Measurements from ENCODE around the gene HYLS1. TPM values are rescaled to one million over a fixed set of nuclear protein-coding genes. Genes with fewer than 3 reads are reported as not detected.

HYLS1 gene
- total RNA-seq, 2 experiments from 2014 or later, result 11.1 to 11.7 TPM

DNA sequence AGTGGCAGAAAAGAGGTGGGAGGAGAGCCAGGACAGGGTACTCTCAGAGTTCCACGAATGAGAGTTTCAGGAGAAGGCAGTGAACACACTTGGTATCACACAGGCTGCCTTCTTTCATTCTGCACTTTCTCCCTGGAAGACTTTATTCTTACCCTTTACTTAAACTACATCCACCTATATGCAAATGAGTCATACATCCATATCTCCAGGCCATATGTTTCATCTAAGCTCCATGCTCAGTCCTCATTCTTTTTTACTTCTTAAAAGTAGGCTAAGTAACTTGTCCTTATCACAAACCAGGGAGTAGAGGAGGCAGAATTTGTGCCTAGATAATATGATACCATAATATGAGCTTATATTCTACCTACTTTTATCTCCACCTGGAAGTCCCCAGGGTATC, 6.2 kb upstream of the HYLS1 start:
- H3K36me3 Mint-ChIP-seq (ENCODE audit: low read depth), result no peaks in the 10 kb centered on the region
- H3K4me3 Mint-ChIP-seq, result no peak overlapping the region
- peaks cover 4% of the 10 kb centered on the region for H3K4me1 Mint-ChIP-seq (ENCODE audit: low read depth)
- no peaks in the 10 kb centered on the region for H3K9me3 Mint-ChIP-seq (ENCODE audit: insufficient read depth)
- ATAC-seq (no peak), DNase-seq (no peak)
- peaks cover 25% of the 10 kb centered on the region for H3K27me3 Mint-ChIP-seq (ENCODE audit: low read depth)
- POLR2A ChIA-PET, result no interaction called here
- CTCF ChIA-PET, result interaction anchor here (1.2 kb wide), 1 partner anchor 11 kb away, joined by 3 read pairs; no protein-coding TSS in a partner anchor
- no peak overlapping the region for H3K27ac Mint-ChIP-seq

DNA sequence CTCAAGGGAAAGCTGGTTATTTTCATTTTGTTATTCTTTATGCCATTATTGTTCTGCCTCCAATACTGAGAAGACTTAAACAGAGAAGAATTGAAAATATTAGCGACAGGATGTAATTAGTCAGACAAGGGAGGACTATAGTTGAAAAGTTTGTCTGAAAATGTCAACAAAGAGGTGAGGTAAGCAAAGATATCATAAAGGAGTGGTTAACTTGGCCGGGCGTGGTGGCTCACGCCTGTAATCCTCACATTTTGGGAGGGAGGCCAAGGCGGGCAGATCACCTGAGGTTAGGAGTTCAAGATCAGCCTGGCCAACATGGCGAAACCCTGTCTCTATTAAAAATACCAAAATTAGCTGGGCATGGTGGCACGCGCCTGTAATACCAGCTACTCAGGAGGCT, 4.1 kb upstream of the HYLS1 start:
- H3K4me3 Mint-ChIP-seq, result no peak overlapping the region
- DNase-seq (no peak), ATAC-seq (no peak)
- POLR2A ChIA-PET, result no interaction called here
- H3K9me3 Mint-ChIP-seq (ENCODE audit: insufficient read depth), result no peaks in the 10 kb centered on the region
- CTCF ChIA-PET, result no interaction called here
- H3K36me3 Mint-ChIP-seq (ENCODE audit: low read depth), result peaks cover 6% of the 10 kb centered on the region
- peaks cover 21% of the 10 kb centered on the region for H3K27me3 Mint-ChIP-seq (ENCODE audit: low read depth)
- peaks cover 18% of the 10 kb centered on the region for H3K4me1 Mint-ChIP-seq (ENCODE audit: low read depth)
- H3K27ac Mint-ChIP-seq, result no peak overlapping the region

DNA sequence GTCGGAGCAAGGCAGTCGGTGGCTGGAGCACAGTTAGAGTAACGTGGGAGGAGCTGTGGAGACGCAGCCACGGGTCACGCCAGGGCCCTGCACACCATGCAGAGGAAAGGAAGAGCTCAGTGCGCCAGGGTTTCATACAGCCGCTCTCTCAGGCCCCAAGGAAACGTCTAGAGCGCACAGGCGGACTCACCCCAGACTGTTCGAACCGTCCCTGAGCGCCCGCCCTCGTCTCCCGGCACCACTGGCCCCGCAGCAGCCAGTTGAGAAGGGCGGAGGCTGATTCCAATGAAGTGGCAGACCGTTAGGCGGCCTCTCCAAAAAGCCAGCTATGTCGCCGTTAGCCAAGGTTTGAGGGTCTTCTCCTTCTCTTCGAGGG, 483 bp upstream of the HYLS1 start:
- DNase-seq, result peak; percentile 62
- ChIA-PET POLR2A (interaction anchor here (0.7 to 2.5 kb wide), 13 partner anchors 10 to 933 kb away, joined by 3 to 37 read pairs (median 7); partner anchors contain the start of genes CCDC15, DCPS, EI24 and FAM118B), CTCF (interaction anchor here (1.4 to 2.5 kb wide), 5 partner anchors 8 to 261 kb away, joined by 5 to 18 read pairs (median 12); partner anchors contain the start of genes CHEK1 and PUS3)
- Mint-ChIP-seq H3K27ac (peak overlapping the region; percentile 99), H3K9me3 (ENCODE audit: insufficient read depth) (no peaks in the 10 kb centered on the region), H3K4me1 (ENCODE audit: low read depth) (peaks cover 33% of the 10 kb centered on the region), H3K4me3 (peak overlapping the region; percentile 86), H3K27me3 (ENCODE audit: low read depth) (peaks cover 3% of the 10 kb centered on the region), H3K36me3 (ENCODE audit: low read depth) (peaks cover 17% of the 10 kb centered on the region)
- ATAC-seq, result peak; percentile 37

DNA sequence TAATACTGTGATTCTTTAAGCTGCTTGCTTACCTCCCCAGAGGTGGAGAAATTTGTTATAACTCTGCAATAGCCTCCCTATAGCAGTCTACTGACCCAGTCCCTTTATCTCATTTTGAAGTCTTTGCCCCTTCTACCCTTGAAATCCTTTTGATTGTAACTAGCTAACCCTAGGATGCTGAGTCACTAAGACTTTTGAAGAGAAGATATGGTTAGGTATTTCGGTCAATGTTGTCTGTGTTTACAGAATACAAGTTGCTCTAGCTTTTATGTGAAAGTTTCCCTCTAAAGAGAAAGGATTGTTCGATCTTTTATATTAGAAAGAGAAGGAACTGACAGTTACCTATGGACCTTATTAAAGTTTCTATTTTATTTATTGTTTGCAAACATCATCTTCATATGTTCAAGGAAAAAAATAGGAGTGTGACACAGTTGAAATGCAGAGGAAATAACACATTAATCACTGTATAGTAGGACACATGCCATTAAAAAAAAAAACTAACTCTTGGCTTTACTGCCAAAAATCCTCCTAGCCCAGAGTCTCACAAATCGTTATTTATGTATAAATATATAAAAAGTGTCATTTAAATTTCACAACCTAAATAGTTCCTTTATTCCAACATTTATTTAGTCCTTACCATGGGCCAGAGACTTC, 3.1 kb downstream of the HYLS1 start:
- no peaks in the 10 kb centered on the region for H3K9me3 Mint-ChIP-seq (ENCODE audit: insufficient read depth)
- no peaks in the 10 kb centered on the region for H3K27me3 Mint-ChIP-seq (ENCODE audit: low read depth)
- CTCF ChIA-PET, result interaction anchor here (0.7 to 1.2 kb wide), 2 partner anchors 9 to 27 kb away, joined by 3 to 5 read pairs; no protein-coding TSS in a partner anchor
- no peak overlapping the region for H3K27ac Mint-ChIP-seq
- peaks cover 43% of the 10 kb centered on the region for H3K36me3 Mint-ChIP-seq (ENCODE audit: low read depth)
- peaks cover 37% of the 10 kb centered on the region for H3K4me1 Mint-ChIP-seq (ENCODE audit: low read depth)
- DNase-seq, result no peak
- H3K4me3 Mint-ChIP-seq, result no peak overlapping the region
- ATAC-seq, result no peak
- POLR2A ChIA-PET, result no interaction called here

DNA sequence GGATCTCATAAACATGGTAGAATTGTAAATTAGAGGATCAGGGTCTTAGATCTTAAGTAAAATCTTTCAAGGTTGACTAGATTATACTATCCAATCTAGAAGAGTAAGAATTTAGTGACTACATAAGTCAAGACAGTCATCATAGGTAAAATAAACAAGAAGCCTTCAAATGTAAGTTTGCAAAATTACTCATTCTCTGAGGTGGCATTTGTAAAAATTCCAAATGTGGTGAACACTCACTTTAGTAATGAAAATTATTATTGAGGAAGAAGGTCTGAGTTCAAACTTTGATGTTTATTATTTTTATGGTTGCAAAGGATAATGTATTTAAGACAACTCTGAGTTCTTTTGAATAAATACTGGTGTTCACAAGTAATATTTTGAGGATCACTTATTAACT, 4.6 kb downstream of the HYLS1 start:
- no peaks in the 10 kb centered on the region for H3K9me3 Mint-ChIP-seq (ENCODE audit: insufficient read depth)
- H3K4me1 Mint-ChIP-seq (ENCODE audit: low read depth), result peaks cover 27% of the 10 kb centered on the region
- ATAC-seq (no peak), DNase-seq (no peak)
- H3K27me3 Mint-ChIP-seq (ENCODE audit: low read depth), result no peaks in the 10 kb centered on the region
- no peak overlapping the region for H3K27ac Mint-ChIP-seq
- H3K4me3 Mint-ChIP-seq, result no peak overlapping the region
- CTCF ChIA-PET, result interaction anchor here (1.0 to 1.1 kb wide), 2 partner anchors 11 to 302 kb away, joined by 3 to 4 read pairs; no protein-coding TSS in a partner anchor
- POLR2A ChIA-PET, result no interaction called here
- H3K36me3 Mint-ChIP-seq (ENCODE audit: low read depth), result peaks cover 44% of the 10 kb centered on the region

DNA sequence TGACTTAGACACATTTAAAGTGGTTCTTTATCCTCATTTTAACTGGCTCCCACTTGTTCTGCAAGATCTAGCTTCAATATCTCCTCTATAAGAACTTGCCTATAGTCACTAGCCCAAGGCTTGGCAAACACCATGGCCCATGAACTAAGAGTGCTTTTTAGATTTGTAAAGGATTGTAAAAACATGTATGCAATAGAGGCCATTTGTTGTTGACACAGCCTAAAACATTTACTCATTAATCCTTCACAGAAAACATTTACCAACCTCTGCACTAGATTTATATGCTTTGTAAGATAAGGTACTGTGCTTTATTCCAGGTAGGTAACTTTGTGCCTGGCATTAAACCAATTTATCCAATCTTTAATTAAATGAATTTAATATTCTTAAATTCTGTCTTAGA, 5.5 kb downstream of the HYLS1 start:
- Mint-ChIP-seq H3K9me3 (ENCODE audit: insufficient read depth) (no peaks in the 10 kb centered on the region), H3K36me3 (ENCODE audit: low read depth) (peaks cover 44% of the 10 kb centered on the region), H3K4me1 (ENCODE audit: low read depth) (peaks cover 29% of the 10 kb centered on the region), H3K27me3 (ENCODE audit: low read depth) (no peaks in the 10 kb centered on the region), H3K27ac (no peak overlapping the region), H3K4me3 (no peak overlapping the region)
- DNase-seq (no peak), ATAC-seq (no peak)
- CTCF ChIA-PET, result interaction anchor here (1.0 to 1.1 kb wide), 2 partner anchors 12 to 301 kb away, joined by 3 to 4 read pairs; no protein-coding TSS in a partner anchor
- POLR2A ChIA-PET, result no interaction called here

DNA sequence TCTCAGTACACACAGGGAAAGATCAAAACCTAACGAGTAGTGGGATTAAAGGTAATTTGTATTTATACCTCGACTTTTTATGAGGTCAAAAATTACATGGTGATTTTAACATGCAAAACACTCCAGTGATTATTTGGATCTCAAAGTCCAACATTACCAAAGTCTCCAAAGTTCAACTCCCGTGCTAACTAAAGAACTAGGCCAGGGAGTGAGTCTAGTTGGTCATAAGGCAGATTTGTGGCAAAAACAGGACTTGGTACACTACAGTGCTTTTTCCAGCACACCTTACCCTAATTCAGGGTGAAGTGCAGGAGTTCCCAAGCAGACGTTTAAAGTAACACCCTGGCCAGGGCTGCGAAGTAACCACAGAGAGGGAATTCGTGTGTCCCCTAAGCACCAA, 14.4 kb downstream of the HYLS1 start:
- peak overlapping the region; percentile 96 for H3K4me3 Mint-ChIP-seq
- no peak for ATAC-seq
- H3K9me3 Mint-ChIP-seq (ENCODE audit: insufficient read depth), result no peaks in the 10 kb centered on the region
- peaks cover 15% of the 10 kb centered on the region for H3K27me3 Mint-ChIP-seq (ENCODE audit: low read depth)
- H3K4me1 Mint-ChIP-seq (ENCODE audit: low read depth), result peaks cover 36% of the 10 kb centered on the region
- H3K27ac Mint-ChIP-seq, result peak overlapping the region; percentile 68
- H3K36me3 Mint-ChIP-seq (ENCODE audit: low read depth), result peaks cover 27% of the 10 kb centered on the region
- ChIA-PET POLR2A (interaction anchor here (1.9 kb wide), 1 partner anchor 14 kb away, joined by 37 read pairs; the partner anchor contains the start of gene HYLS1), CTCF (interaction anchor here (2.1 kb wide), 1 partner anchor 292 kb away, joined by 9 read pairs; no protein-coding TSS in a partner anchor)
- DNase-seq, result no peak

DNA sequence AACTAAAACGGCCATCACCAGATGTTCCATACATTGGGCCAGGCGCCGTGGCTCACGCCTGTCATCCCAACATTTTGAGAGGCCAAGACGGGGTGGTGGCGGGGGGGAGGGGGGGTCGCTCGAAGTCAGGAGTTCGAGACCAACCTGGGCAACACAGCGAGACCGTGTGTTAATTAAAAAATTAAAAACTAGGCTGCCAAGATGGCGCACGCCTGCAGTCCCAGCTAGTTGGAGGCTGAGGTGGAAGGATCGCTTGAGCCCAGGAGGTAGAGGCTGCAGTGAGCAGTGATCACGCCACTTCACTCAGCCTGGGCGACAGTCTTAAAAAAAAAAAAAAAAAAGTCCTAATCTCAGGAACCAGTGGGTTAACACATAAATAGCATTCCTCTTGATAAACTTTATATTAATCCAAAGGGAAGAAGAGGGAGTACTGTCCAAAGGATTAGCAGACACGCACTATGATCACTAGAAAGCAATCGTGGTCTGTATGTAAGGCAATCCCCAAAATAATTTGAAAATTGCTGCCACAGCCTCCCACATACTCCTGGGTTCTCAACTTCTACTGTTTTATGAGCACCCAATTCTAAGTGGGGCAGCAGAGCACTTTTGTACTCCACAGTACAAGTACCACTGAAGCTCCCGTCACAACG, 14.9 kb downstream of the HYLS1 start:
- peak overlapping the region; percentile 96 for H3K4me3 Mint-ChIP-seq
- ATAC-seq (no peak), DNase-seq (no peak)
- H3K9me3 Mint-ChIP-seq (ENCODE audit: insufficient read depth), result no peaks in the 10 kb centered on the region
- ChIA-PET POLR2A (interaction anchor here (1.2 to 1.9 kb wide), 3 partner anchors 15 to 333 kb away, joined by 3 to 37 read pairs (median 3); partner anchors contain the start of genes CHEK1, EI24 and HYLS1), CTCF (interaction anchor here (0.9 to 2.1 kb wide), 5 partner anchors 13 to 291 kb away, joined by 3 to 17 read pairs (median 3); partner anchors contain the start of gene HYLS1)
- peaks cover 27% of the 10 kb centered on the region for H3K36me3 Mint-ChIP-seq (ENCODE audit: low read depth)
- H3K27ac Mint-ChIP-seq, result peak overlapping the region; percentile 90
- peaks cover 15% of the 10 kb centered on the region for H3K27me3 Mint-ChIP-seq (ENCODE audit: low read depth)
- H3K4me1 Mint-ChIP-seq (ENCODE audit: low read depth), result peaks cover 35% of the 10 kb centered on the region

DNA sequence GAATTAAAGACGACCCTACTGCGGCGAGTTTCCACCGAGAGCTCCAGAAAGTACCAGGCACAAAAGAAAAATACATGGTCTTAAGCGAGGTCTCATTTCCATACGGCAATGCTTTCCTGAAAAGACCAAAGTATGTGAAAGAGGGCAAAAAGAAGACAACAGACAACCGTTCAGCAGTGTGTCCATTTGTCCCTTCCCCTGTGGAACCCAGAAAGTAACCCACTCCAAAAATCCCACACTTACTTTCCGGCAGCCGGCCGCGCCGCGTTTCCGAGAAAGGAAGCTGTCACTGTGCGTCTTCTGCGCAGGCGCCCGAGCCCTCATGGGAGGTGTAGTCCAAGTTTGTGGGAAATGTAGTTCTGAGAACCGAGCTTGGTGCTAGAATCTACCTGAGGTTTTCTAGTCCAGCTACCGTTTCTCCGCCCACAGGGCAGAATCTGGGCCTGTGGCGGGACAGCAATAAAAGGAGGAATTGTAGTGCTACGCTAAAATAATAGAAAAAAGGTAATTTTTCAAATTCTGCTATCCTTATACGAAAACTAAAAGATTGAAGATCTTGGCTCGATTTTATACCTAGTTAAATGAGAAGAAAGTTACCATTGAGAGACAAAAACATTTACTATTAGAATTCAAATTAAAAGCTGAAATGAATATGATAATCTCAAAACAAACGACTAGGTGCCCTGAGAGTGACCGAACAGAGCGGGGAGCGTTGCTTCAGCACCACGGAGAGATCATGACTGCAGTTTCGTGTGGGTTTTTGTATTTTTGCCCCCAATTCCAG, 15.7 kb downstream of the HYLS1 start, which contains the start of gene PUS3:
PUS3 (minus strand) TSS at position 280 of the 784 bp plus-strand sequence. CDS start 6,922 bp downstream, outside the sequence.
- ATAC-seq, result peak; percentile 94
- Mint-ChIP-seq H3K4me1 (ENCODE audit: low read depth) (peaks cover 28% of the 10 kb centered on the region), H3K9me3 (ENCODE audit: insufficient read depth) (no peaks in the 10 kb centered on the region), H3K27me3 (ENCODE audit: low read depth) (peaks cover 15% of the 10 kb centered on the region), H3K36me3 (ENCODE audit: low read depth) (peaks cover 23% of the 10 kb centered on the region), H3K4me3 (peak within 1 kb of the TSS; percentile 96), H3K27ac (peak within 1 kb of the TSS; percentile 90)
- CTCF ChIA-PET, result interaction anchor here (0.9 to 2.1 kb wide), 5 partner anchors 12 to 291 kb away, joined by 3 to 17 read pairs (median 3); partner anchors contain the start of gene HYLS1
- POLR2A ChIA-PET, result interaction anchor here (1.2 to 1.9 kb wide), 3 partner anchors 16 to 333 kb away, joined by 3 to 37 read pairs (median 3); partner anchors contain the start of genes CHEK1, EI24 and HYLS1
- peak; percentile 92 for DNase-seq

DNA sequence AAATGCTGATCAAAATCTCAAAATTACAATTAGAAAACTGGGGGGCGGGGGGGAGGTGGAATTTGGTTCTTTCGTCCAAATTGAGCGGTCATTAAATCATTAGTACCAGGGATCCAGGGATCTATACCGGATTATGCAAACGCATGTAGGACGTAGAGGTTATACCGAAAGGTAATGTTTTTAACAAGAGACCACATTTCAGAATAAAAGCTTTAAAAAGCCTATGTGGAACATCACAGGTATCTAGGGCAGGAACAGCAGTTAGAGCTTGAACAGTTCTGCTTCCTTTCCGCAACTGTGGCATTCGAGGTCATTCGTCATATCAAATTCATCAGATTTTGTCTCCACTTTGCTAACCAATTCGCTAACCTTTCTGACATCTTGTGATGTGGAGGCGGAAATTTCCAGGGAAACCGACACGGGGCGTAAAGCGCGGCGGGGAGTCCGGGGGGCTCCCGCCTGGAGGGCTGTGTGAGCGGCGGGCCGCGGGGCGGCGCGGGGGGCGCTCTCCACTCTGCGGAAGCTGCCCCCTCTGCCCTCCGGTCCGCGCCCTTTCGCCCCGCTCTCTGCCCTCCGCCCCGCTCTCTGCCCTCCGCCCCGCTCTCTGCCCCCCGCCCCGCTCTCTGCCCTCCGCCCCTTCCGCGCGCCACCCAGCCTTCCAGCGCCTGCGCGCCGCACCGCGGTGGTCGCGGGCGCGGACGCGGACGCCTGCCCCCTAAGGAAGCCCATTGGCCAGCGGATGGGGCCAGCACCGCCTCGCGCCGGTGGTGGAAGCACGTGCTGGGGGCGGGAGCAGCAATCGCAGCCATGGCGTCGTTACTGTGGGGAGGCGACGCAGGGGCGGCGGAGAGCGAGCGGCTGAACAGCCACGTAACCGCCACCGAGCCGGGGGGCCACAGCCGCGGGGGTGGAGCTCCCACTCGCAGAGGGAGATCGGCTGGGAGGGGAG, 16.5 kb downstream of the HYLS1 start, which contains the start of gene DDX25:
DDX25 (plus strand) TSS at position 798 of the 949 bp plus-strand sequence; CDS start at position 808, 10 bp downstream.
- ChIA-PET CTCF (interaction anchor here (1.7 to 2.1 kb wide), 2 partner anchors 17 to 290 kb away, joined by 9 to 17 read pairs; partner anchors contain the start of gene HYLS1), POLR2A (interaction anchor here (1.9 kb wide), 1 partner anchor 17 kb away, joined by 37 read pairs; the partner anchor contains the start of gene HYLS1)
- Mint-ChIP-seq H3K36me3 (ENCODE audit: low read depth) (peaks cover 23% of the 10 kb centered on the region), H3K9me3 (ENCODE audit: insufficient read depth) (no peaks in the 10 kb centered on the region), H3K27ac (no peak within 1 kb of the TSS), H3K4me1 (ENCODE audit: low read depth) (peaks cover 26% of the 10 kb centered on the region), H3K27me3 (ENCODE audit: low read depth) (peaks cover 16% of the 10 kb centered on the region), H3K4me3 (peak within 1 kb of the TSS; percentile 96)
- peak; percentile 34 for DNase-seq
- peak; percentile 27 for ATAC-seq
